ENCODE measurements around the gene SERINC3.

DNA sequence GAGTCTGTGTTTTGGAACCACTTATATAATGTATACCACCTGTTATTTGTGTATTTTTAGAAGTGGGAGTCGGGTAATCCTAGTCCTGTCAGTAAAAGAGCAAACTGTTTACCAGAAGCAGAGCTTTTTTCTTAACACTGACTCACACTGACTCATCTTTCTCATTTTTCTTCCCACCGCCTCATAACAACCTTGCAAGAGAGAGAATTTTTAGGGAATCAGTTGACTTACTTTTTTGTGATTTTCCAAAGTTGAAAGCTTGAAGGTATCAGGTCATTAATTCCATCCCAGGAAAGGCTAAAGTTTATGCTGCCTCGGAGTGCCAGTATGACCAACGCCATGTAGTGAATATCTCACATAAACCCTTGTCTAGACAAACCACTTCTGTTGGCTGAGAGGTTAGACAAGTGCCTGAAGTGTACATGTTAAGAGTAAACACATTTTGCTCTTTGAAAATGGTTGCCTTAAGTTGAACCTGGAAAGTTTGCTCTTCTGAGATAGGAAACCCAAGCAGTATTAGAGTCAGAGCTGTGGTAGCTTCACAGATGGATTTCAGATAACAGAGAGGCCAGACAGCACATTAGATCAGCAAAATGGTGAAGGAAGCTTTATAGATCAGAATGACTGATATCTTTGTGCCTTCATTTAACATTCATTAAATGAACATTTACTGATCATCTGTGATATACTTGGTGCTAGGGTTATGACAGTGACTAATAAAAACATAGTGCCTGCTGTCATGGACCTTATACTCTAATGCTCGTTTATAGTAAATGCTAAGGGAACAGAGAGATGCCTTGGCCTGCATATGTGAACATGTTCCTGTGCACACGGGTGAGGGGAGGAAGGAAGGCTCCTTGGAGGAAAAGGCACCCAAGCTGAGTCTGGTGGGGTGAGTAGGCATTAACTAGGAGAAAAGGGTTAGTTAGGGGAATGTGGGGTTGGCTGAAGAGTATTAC, 31.4 kb upstream of the SERINC3 start:
- no peak for TF ChIP-seq CTCF (IDR thresholded peaks at IDR 0.05; ENCODE audit: poor library complexity)
- no peak for TF ChIP-seq EZH2 (IDR thresholded peaks at IDR 0.05; ENCODE audit: borderline replicate concordance)
